Suprapubic skin (tissue), 4 donors: ENCODE results near the gene TPD52L3.

Experiments
- CTCF ChIP-seq, 2 donors: fragments of 200-600 bp in 1 of 2; fragments of 450-650 bp in 1 of 2; sonication (generic) in 1 of 2; IDR thresholded peaks; one replicate each; pipeline ENCODE4 v1.5.1; 2016 to 2019; ENCODE audit warnings: antibody characterized with exemption in 2 of 2, mild to moderate bottlenecking in 1 of 2, moderate library complexity in 1 of 2
- POLR2A ChIP-seq, 2 donors: fragments of 450-650 bp; IDR thresholded peaks; one replicate each; pipeline ENCODE4 v1.6.1; 2017; ENCODE audit warnings: antibody characterized with exemption in 2 of 2, mild to moderate bottlenecking in 2 of 2, moderate library complexity in 2 of 2
- POLR2AphosphoS5 ChIP-seq, 3 donors: sonication (generic); formaldehyde crosslinking; IDR thresholded peaks; one replicate each; pipeline ENCODE4 v1.6.1; 2017; ENCODE audit warnings: antibody characterized with exemption in 3 of 3

DNA sequence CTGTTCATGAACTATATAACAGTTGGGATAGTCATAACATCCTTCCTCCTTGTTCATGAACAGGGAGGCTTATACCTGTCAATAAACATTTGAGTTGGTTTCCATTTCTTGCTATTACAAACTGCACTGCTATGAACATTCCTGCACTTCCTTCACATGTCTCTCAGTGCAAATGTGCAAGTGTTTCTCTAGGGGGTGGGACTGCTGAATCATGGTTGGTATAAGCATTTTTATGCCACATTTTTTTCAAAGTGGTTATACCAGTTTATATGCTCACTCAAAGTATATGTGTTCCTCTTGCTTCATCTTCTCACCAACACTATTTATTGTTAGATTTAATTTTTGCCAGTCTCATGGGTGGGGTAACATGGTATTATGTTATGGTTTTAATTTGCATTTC, 25.8 kb upstream of the TPD52L3 start:
- TF ChIP-seq CTCF (IDR thresholded peaks at IDR 0.05) (no peak), POLR2A (IDR thresholded peaks at IDR 0.05) (no peak), POLR2AphosphoS5 (IDR thresholded peaks at IDR 0.05) (no peak)
